ENCODE results near the gene CST9L.

- TF ChIP-seq ZNF622 (IDR thresholded peaks at IDR 0.05) (no peak), CTCF (IDR thresholded peaks at IDR 0.05 in 2 of 3, conservative IDR thresholded peaks at IDR 0.05 in 1 of 3; ENCODE audit: control insufficient read depth in 2 of 3, extremely low read depth in 1 of 3, insufficient read depth in 1 of 3, low read depth in 3 of 3, low read length in 3 of 3) (no peak), POLR2A (IDR thresholded peaks at IDR 0.05; ENCODE audit: low read depth, low read length) (no peak), ESRRA (IDR thresholded peaks at IDR 0.05; ENCODE audit: low read length) (no peak), HDAC2 (IDR thresholded peaks at IDR 0.05) (no peak), ZBTB4 (CRISPR knock-in tag; IDR thresholded peaks at IDR 0.05) (no peak), NFYB (IDR thresholded peaks at IDR 0.05; ENCODE audit: insufficient read depth, low read depth, low read length) (no peak), SMAD1 (IDR thresholded peaks at IDR 0.05; ENCODE audit: low read depth, partially characterized antibody) (no peak)
- TF ChIP-seq, protein P1, sequence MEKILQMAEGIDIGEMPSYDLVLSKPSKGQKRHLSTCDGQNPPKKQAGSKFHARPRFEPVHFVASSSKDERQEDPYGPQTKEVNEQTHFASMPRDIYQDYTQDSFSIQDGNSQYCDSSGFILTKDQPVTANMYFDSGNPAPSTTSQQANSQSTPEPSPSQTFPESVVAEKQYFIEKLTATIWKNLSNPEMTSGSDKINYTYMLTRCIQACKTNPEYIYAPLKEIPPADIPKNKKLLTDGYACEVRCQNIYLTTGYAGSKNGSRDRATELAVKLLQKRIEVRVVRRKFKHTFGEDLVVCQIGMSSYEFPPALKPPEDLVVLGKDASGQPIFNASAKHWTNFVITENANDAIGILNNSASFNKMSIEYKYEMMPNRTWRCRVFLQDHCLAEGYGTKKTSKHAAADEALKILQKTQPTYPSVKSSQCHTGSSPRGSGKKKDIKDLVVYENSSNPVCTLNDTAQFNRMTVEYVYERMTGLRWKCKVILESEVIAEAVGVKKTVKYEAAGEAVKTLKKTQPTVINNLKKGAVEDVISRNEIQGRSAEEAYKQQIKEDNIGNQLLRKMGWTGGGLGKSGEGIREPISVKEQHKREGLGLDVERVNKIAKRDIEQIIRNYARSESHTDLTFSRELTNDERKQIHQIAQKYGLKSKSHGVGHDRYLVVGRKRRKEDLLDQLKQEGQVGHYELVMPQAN (conservative IDR thresholded peaks at IDR 0.05): no peak
Observed at GRCh38 chr20:23586735-23587525, 18.6 kb upstream of the CST9L start.
